ENCODE results near the gene CARD8. TPM values are rescaled to one million over a fixed set of nuclear protein-coding genes. Genes with fewer than 3 reads are reported as not detected.

The CARD8 gene
- polyA plus RNA-seq, 1 donor from 2014 or later, result 23.0 TPM

GRCh38 chr19:48194041-48194843, 61.5 kb downstream of the CARD8 start:
- Histone ChIP-seq H3K79me2 (replicated peaks; ENCODE audit: insufficient read depth, low read length) (no peaks in the 10 kb centered on the region), H3K4me3 (ENCODE audit: low read length) (no peak overlapping the region), H3K27me3 (ENCODE audit: insufficient read depth, low read depth, low read length) (no peaks in the 10 kb centered on the region), H3F3A (ENCODE audit: insufficient read depth, low read length, poor library complexity, severe bottlenecking) (no peaks in the 10 kb centered on the region), H3K4me2 (ENCODE audit: low read length) (no peak overlapping the region), H3K9me3 (ENCODE audit: low read length) (no peaks in the 10 kb centered on the region), H3K9ac (ENCODE audit: low read length) (no peak overlapping the region), H3K9me2 (ENCODE audit: insufficient read depth, low read length) (no peaks in the 10 kb centered on the region), H3K36me3 (ENCODE audit: insufficient read depth, low read length) (no peaks in the 10 kb centered on the region), H4K20me1 (ENCODE audit: insufficient read depth) (no peaks in the 10 kb centered on the region), H2AFZ (ENCODE audit: low read depth, low read length) (no peak overlapping the region), H3K27ac (ENCODE audit: low read length) (no peak overlapping the region)
- TF ChIP-seq REST (IDR thresholded peaks at IDR 0.05; ENCODE audit: borderline replicate concordance) (no peak), EZH2 (IDR thresholded peaks at IDR 0.05; ENCODE audit: borderline replicate concordance, insufficient read depth, low read length, poor library complexity, severe bottlenecking) (no peak), SMC3 (conservative IDR thresholded peaks at IDR 0.05; ENCODE audit: poor library complexity) (no peak), MXI1 (conservative IDR thresholded peaks at IDR 0.05; ENCODE audit: poor library complexity, severe bottlenecking) (no peak), POLR2AphosphoS5 (IDR thresholded peaks at IDR 0.05) (no peak), CTCF (IDR thresholded peaks at IDR 0.05; ENCODE audit: poor library complexity, severe bottlenecking) (peak; percentile 27), RAD21 (conservative IDR thresholded peaks at IDR 0.05) (no peak)

- Histone ChIP-seq H3K27ac (ENCODE audit: low read length) (no peak overlapping the region), H3K9me2 (ENCODE audit: insufficient read depth, low read length) (no peaks in the 10 kb centered on the region), H3K4me3 (ENCODE audit: low read length) (no peak overlapping the region), H3K79me2 (replicated peaks; ENCODE audit: insufficient read depth, low read length) (no peaks in the 10 kb centered on the region), H3K27me3 (ENCODE audit: insufficient read depth, low read depth, low read length) (no peaks in the 10 kb centered on the region), H3K9me3 (ENCODE audit: low read length) (no peaks in the 10 kb centered on the region), H2AFZ (ENCODE audit: low read depth, low read length) (no peak overlapping the region), H3K36me3 (ENCODE audit: insufficient read depth, low read length) (no peaks in the 10 kb centered on the region), H4K20me1 (ENCODE audit: insufficient read depth) (no peaks in the 10 kb centered on the region), H3K4me2 (ENCODE audit: low read length) (no peak overlapping the region), H3F3A (ENCODE audit: insufficient read depth, low read length, poor library complexity, severe bottlenecking) (no peaks in the 10 kb centered on the region), H3K9ac (ENCODE audit: low read length) (no peak overlapping the region)
- no peak for TF ChIP-seq POLR2AphosphoS5 (IDR thresholded peaks at IDR 0.05)
- TF ChIP-seq TAF1 (IDR thresholded peaks at IDR 0.05; ENCODE audit: low read depth), result no peak
- no peak for TF ChIP-seq CTCF (IDR thresholded peaks at IDR 0.05; ENCODE audit: poor library complexity, severe bottlenecking)
- TF ChIP-seq REST (IDR thresholded peaks at IDR 0.05; ENCODE audit: borderline replicate concordance), result no peak
- no peak for TF ChIP-seq EP300 (conservative IDR thresholded peaks at IDR 0.05; ENCODE audit: poor library complexity, severe bottlenecking)
- TF ChIP-seq MXI1 (conservative IDR thresholded peaks at IDR 0.05; ENCODE audit: poor library complexity, severe bottlenecking), result no peak
- no peak for TF ChIP-seq EZH2 (IDR thresholded peaks at IDR 0.05; ENCODE audit: borderline replicate concordance, insufficient read depth, low read length, poor library complexity, severe bottlenecking)
- TF ChIP-seq RAD21 (conservative IDR thresholded peaks at IDR 0.05), result no peak
- TF ChIP-seq SMC3 (conservative IDR thresholded peaks at IDR 0.05; ENCODE audit: poor library complexity), result no peak
Measured at GRCh38 chr19:48192750-48193149, 63.0 kb downstream of the CARD8 start.
